GM10248 (cell line): ENCODE measurements around the gene MTF1.

Experiments used
- CTCF ChIA-PET: fragments of 300-600 bp; sonication (Branson Sonifier 250); formaldehyde crosslinking; extraction: SDS; loops from one replicate; lab custom pipeline; 2021; ENCODE audit warnings: antibody characterized with exemption; lab: Yijun Ruan, JAX
- POLR2A ChIA-PET: fragments of 350-650 bp; sonication (Branson Sonifier 250); formaldehyde crosslinking; extraction: SDS; loops from one replicate; lab custom pipeline; 2020; ENCODE audit warnings: antibody characterized with exemption; lab: Yijun Ruan, JAX
- DNase-seq: peaks from one replicate; pipeline ENCODE4 v3.0.0; 2012; ENCODE audit errors: extremely low spot score
- TF ChIP-seq, protein P1 (sequence below): IDR thresholded peaks from 2 replicates; pipeline ENCODE4 v1.5.1; 2012; ENCODE audit warnings: mild to moderate bottlenecking, low read depth; ENCODE audit errors: extremely low read depth, missing control alignments, control extremely low read depth

MTF1 gene

GRCh38 chr1:37814252-37814651 lies 45.1 kb downstream of the MTF1 start:
- POLR2A ChIA-PET = no interaction called here
- no peak for DNase-seq
- CTCF ChIA-PET = no interaction called here
- TF ChIP-seq, protein P1, sequence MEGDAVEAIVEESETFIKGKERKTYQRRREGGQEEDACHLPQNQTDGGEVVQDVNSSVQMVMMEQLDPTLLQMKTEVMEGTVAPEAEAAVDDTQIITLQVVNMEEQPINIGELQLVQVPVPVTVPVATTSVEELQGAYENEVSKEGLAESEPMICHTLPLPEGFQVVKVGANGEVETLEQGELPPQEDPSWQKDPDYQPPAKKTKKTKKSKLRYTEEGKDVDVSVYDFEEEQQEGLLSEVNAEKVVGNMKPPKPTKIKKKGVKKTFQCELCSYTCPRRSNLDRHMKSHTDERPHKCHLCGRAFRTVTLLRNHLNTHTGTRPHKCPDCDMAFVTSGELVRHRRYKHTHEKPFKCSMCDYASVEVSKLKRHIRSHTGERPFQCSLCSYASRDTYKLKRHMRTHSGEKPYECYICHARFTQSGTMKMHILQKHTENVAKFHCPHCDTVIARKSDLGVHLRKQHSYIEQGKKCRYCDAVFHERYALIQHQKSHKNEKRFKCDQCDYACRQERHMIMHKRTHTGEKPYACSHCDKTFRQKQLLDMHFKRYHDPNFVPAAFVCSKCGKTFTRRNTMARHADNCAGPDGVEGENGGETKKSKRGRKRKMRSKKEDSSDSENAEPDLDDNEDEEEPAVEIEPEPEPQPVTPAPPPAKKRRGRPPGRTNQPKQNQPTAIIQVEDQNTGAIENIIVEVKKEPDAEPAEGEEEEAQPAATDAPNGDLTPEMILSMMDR = no peak

DNA sequence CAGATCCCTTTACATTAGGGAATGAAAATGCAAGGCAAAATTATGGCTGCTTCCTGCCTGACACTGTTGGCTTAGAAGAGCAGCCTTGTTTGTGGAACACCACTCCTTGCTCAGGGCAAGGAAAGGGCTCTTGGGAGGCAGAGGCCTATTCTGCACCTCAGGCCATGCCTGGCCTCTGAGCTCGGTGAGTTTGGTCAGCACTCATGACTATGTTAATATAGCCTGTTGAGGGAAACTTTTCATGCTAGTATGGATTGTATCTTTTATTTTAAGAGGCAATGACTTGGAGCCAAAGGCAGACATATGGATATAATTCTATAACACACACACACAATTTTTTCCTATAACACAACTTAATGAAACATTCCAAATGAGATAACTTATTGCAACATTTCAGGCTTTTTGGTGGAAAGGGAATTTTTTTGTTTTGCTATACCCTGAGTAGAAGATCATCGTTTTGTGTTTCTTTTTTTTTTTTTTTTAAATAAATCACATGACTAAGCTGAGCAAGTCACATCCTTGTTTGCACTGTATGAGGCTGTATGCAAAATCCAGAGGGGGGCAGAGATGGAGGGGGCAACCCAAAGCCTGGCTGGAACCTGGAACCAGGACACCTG lies 45.8 kb downstream of the MTF1 start:
- POLR2A ChIA-PET = no interaction called here
- CTCF ChIA-PET = interaction anchor here (1.2 to 2.8 kb wide), 2 partner anchors 42 to 46 kb away, joined by 3 to 14 read pairs; partner anchors contain the start of gene MTF1
- no peak for DNase-seq
- TF ChIP-seq, protein P1 = no peak

DNA sequence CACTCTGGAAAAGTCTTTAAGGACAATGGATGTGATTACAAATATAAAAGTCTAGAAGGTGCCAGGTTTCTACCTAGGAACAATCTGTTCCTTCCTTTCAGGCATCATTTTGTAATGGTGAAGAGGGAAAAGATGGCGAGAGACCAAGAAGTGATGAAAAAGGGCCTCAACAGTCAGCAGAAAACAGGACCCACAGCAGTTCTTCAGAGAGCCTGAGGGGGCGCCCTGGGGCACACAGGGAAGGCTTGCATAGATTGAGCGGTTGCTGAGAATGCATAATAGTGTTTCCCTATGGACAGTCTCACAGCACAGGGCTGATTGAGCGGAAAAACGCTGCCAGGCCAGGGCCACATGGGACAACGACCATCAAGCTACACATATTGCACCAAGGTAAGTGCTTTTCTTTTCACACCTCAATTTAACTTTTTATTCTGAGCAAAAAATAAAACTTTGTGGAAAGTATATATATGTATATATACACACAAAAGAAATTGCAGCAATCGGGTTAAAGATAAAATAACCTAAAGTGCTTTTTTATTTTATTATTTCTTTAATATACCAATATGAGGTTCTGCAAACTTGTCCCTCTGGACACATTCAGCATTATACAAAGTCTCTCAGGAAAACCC lies 48.3 kb downstream of the MTF1 start:
- CTCF ChIA-PET = interaction anchor here (1.4 to 2.8 kb wide), 5 partner anchors 9 to 49 kb away, joined by 4 to 14 read pairs (median 6); partner anchors contain the start of gene MTF1
- POLR2A ChIA-PET = no interaction called here
- DNase-seq = peak; percentile 71
- TF ChIP-seq, protein P1 = peak; percentile 82

GRCh38 chr1:37809942-37810341 lies 49.5 kb downstream of the MTF1 start:
- ChIA-PET POLR2A (no interaction called here), CTCF (no interaction called here)
- TF ChIP-seq, protein P1 = no peak
- no peak for DNase-seq

DNA sequence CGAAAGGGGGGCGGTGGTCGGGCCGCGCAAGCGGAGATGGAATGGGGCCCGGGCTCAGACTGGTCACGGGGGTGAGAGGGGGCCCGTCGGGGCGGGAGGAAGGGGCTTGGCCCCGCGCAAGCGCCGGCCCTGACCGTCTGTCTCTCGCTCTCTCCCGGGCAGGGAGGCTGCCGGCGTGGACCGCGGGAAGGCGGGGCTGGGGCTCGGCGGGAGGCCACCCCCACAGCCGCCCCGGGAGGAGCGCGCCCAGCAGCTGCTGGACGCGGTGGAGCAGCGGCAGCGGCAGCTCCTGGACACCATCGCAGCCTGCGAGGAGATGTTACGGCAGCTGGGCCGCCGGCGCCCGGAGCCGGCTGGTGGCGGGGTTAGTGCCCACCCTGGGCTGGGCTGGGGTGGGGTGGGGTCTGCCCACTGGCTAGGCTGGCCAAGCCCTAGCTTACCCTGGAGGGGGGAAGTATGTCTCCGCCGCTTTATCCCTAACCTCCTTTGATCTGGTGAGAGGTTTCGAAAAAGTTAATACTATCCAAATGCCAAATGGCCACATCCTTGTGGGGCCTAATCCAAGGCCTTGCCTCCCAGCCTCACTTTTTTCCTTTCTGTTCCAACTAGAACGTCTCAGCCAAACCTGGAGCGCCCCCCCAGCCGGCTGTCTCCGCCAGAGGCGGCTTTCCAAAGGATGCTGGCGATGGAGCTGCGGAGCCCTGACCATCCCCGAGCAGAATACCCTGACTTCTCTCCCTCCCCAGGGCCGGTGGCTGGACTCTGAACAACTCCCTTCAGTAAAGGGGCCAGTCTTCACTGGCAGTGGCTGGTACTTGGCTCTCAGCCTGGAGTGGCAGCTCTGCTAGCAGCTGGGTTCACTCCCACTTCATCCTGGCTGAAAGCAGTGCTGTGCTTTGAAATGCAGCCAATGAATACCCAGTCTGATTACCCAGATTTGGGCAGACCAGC lies 50.7 kb downstream of the MTF1 start:
- CTCF ChIA-PET = interaction anchor here (0.6 to 2.7 kb wide), 9 partner anchors 8 to 141 kb away, joined by 3 to 11 read pairs (median 3); partner anchors contain the start of gene MTF1
- TF ChIP-seq, protein P1 = no peak
- DNase-seq = peak; percentile 84
- POLR2A ChIA-PET = interaction anchor here (0.6 to 1.4 kb wide), 8 partner anchors 9 to 1203 kb away, joined by 3 to 8 read pairs (median 4); no protein-coding TSS in a partner anchor
